Activated naive CD4-positive, alpha-beta T cell treated with anti-CD3 and anti-CD28 coated beads, Interleukin-2, amount 50 U/mL, for 24 hours (primary cell): ENCODE measurements around the gene CDK11A.
"Not testable (repeated sequence)": the region's sequence is repeated elsewhere in the genome, so short reads cannot be mapped to it uniquely, and the experiment has no call there.

Experiments used
- H3K27ac Mint-ChIP-seq: one replicate; pipeline ENCODE4 v1.8.0; 2021; ENCODE audit warnings: mild to moderate bottlenecking, mixed read lengths
- H3K27me3 Mint-ChIP-seq: one replicate; pipeline ENCODE4 v1.8.0; 2021; ENCODE audit warnings: mixed read lengths
- H3K36me3 Mint-ChIP-seq: one replicate; pipeline ENCODE4 v1.8.0; 2021; ENCODE audit warnings: mixed read lengths
- H3K4me1 Mint-ChIP-seq: one replicate; pipeline ENCODE4 v1.8.0; 2021; ENCODE audit warnings: mixed read lengths
- H3K4me3 Mint-ChIP-seq: one replicate; pipeline ENCODE4 v1.8.0; 2021; ENCODE audit warnings: mild to moderate bottlenecking, mixed read lengths
- H3K9me3 Mint-ChIP-seq: one replicate; pipeline ENCODE4 v1.8.0; 2021; ENCODE audit warnings: mixed read lengths

The CDK11A gene

GRCh38 chr1:1724035-1724864 lies at the start of gene CDK11A:
CDK11A (minus strand) TSS chr1:1724357; CDS start chr1:1722818, 1,539 bp downstream.
- Mint-ChIP-seq H3K4me1 (peaks cover 17% of the 10 kb centered on the region), H3K27ac (peak within 1 kb of the TSS; percentile 98), H3K4me3 (peak within 1 kb of the TSS; percentile 90)
- not testable (repeated sequence) for H3K27me3 Mint-ChIP-seq, H3K36me3 Mint-ChIP-seq, H3K9me3 Mint-ChIP-seq

- no peaks in the 10 kb centered on the region for H3K9me3 Mint-ChIP-seq
- peaks cover 28% of the 10 kb centered on the region for H3K4me1 Mint-ChIP-seq
- no peaks in the 10 kb centered on the region for H3K27me3 Mint-ChIP-seq
- peaks cover 17% of the 10 kb centered on the region for H3K36me3 Mint-ChIP-seq
- no peak overlapping the region for H3K4me3 Mint-ChIP-seq
- H3K27ac Mint-ChIP-seq, result no peak overlapping the region
These were observed 49.7 kb upstream of the CDK11A start for GRCh38 chr1:1773874-1774273.

GRCh38 chr1:1771096-1771495 lies 46.9 kb upstream of the CDK11A start:
- peaks cover 22% of the 10 kb centered on the region for H3K4me1 Mint-ChIP-seq

GRCh38 chr1:1770102-1770501 lies 45.9 kb upstream of the CDK11A start:
- peaks cover 12% of the 10 kb centered on the region for H3K4me1 Mint-ChIP-seq
- H3K27me3 Mint-ChIP-seq, result no peaks in the 10 kb centered on the region
- H3K9me3 Mint-ChIP-seq, result no peaks in the 10 kb centered on the region
- H3K36me3 Mint-ChIP-seq, result peaks cover 16% of the 10 kb centered on the region
- H3K27ac Mint-ChIP-seq, result no peak overlapping the region
- no peak overlapping the region for H3K4me3 Mint-ChIP-seq

More at GRCh38 chr1:1771096-1771495, 46.9 kb upstream of the CDK11A start:
- Mint-ChIP-seq H3K27me3 (no peaks in the 10 kb centered on the region), H3K27ac (no peak overlapping the region), H3K9me3 (no peaks in the 10 kb centered on the region), H3K4me3 (no peak overlapping the region), H3K36me3 (peaks cover 19% of the 10 kb centered on the region)

- H3K27me3 Mint-ChIP-seq, result no peaks in the 10 kb centered on the region
- no peak overlapping the region for H3K4me3 Mint-ChIP-seq
- no peak overlapping the region for H3K27ac Mint-ChIP-seq
- peaks cover 18% of the 10 kb centered on the region for H3K36me3 Mint-ChIP-seq
- peaks cover 10% of the 10 kb centered on the region for H3K4me1 Mint-ChIP-seq
- no peaks in the 10 kb centered on the region for H3K9me3 Mint-ChIP-seq
These were observed 44.3 kb upstream of the CDK11A start for GRCh38 chr1:1768249-1768992.

GRCh38 chr1:1764876-1765470 lies 40.8 kb upstream of the CDK11A start:
- Mint-ChIP-seq H3K27me3 (no peaks in the 10 kb centered on the region), H3K9me3 (no peaks in the 10 kb centered on the region), H3K27ac (no peak overlapping the region), H3K4me3 (no peak overlapping the region), H3K36me3 (peaks cover 8% of the 10 kb centered on the region), H3K4me1 (peaks cover 5% of the 10 kb centered on the region)

GRCh38 chr1:1763657-1764621 lies 39.8 kb upstream of the CDK11A start:
- Mint-ChIP-seq H3K27me3 (no peaks in the 10 kb centered on the region), H3K36me3 (peaks cover 9% of the 10 kb centered on the region), H3K9me3 (no peaks in the 10 kb centered on the region), H3K4me1 (peaks cover 5% of the 10 kb centered on the region), H3K4me3 (no peak overlapping the region), H3K27ac (no peak overlapping the region)

GRCh38 chr1:1761504-1762376 lies 37.6 kb upstream of the CDK11A start:
- Mint-ChIP-seq H3K27me3 (no peaks in the 10 kb centered on the region), H3K36me3 (peaks cover 5% of the 10 kb centered on the region)

GRCh38 chr1:1760715-1761114 lies 36.6 kb upstream of the CDK11A start:
- no peak overlapping the region for H3K4me3 Mint-ChIP-seq
- peaks cover 5% of the 10 kb centered on the region for H3K36me3 Mint-ChIP-seq
- H3K9me3 Mint-ChIP-seq, result no peaks in the 10 kb centered on the region
- H3K27me3 Mint-ChIP-seq, result no peaks in the 10 kb centered on the region
- H3K4me1 Mint-ChIP-seq, result no peaks in the 10 kb centered on the region
- H3K27ac Mint-ChIP-seq, result no peak overlapping the region

More at GRCh38 chr1:1761504-1762376, 37.6 kb upstream of the CDK11A start:
- no peaks in the 10 kb centered on the region for H3K9me3 Mint-ChIP-seq
- no peak overlapping the region for H3K4me3 Mint-ChIP-seq
- no peak overlapping the region for H3K27ac Mint-ChIP-seq
- no peaks in the 10 kb centered on the region for H3K4me1 Mint-ChIP-seq

- Mint-ChIP-seq H3K36me3 (peaks cover 5% of the 10 kb centered on the region), H3K27ac (no peak overlapping the region)
These were observed 36.1 kb upstream of the CDK11A start for GRCh38 chr1:1760345-1760650.

GRCh38 chr1:1759456-1760344 lies 35.5 kb upstream of the CDK11A start:
- no peak overlapping the region for H3K27ac Mint-ChIP-seq
- H3K9me3 Mint-ChIP-seq, result no peaks in the 10 kb centered on the region
- H3K4me1 Mint-ChIP-seq, result no peaks in the 10 kb centered on the region
- H3K36me3 Mint-ChIP-seq, result peaks cover 7% of the 10 kb centered on the region
- no peak overlapping the region for H3K4me3 Mint-ChIP-seq
- H3K27me3 Mint-ChIP-seq, result no peaks in the 10 kb centered on the region

More at GRCh38 chr1:1760345-1760650, 36.1 kb upstream of the CDK11A start:
- H3K4me3 Mint-ChIP-seq, result no peak overlapping the region
- no peaks in the 10 kb centered on the region for H3K27me3 Mint-ChIP-seq
- no peaks in the 10 kb centered on the region for H3K9me3 Mint-ChIP-seq
- H3K4me1 Mint-ChIP-seq, result no peaks in the 10 kb centered on the region

- H3K4me3 Mint-ChIP-seq, result no peak overlapping the region
- H3K9me3 Mint-ChIP-seq, result no peaks in the 10 kb centered on the region
- no peaks in the 10 kb centered on the region for H3K27me3 Mint-ChIP-seq
- H3K36me3 Mint-ChIP-seq, result peaks cover 5% of the 10 kb centered on the region
- no peak overlapping the region for H3K27ac Mint-ChIP-seq
- H3K4me1 Mint-ChIP-seq, result no peaks in the 10 kb centered on the region
These were observed 34.7 kb upstream of the CDK11A start for GRCh38 chr1:1758692-1759455.

GRCh38 chr1:1758059-1758621 lies 34.0 kb upstream of the CDK11A start:
- H3K4me3 Mint-ChIP-seq, result no peak overlapping the region
- H3K9me3 Mint-ChIP-seq, result no peaks in the 10 kb centered on the region
- H3K4me1 Mint-ChIP-seq, result no peaks in the 10 kb centered on the region
- peaks cover 5% of the 10 kb centered on the region for H3K36me3 Mint-ChIP-seq
- no peaks in the 10 kb centered on the region for H3K27me3 Mint-ChIP-seq
- H3K27ac Mint-ChIP-seq, result no peak overlapping the region
